Neural cell (in vitro differentiated cells): ENCODE measurements around the gene PLEKHA4.

Source experiments
- CTCF ChIP-seq: fragments of 450-650 bp; IDR thresholded peaks from 2 replicates; pipeline ENCODE4 v1.5.1; 2014; ENCODE audit warnings: antibody characterized with exemption, mild to moderate bottlenecking, moderate library complexity; ENCODE audit not compliant: poor library complexity, severe bottlenecking
- EP300 ChIP-seq: fragments of 450-650 bp; conservative IDR thresholded peaks from 2 replicates; pipeline ENCODE4 v1.6.1; 2014; ENCODE audit warnings: antibody characterized with exemption, mild to moderate bottlenecking, moderate library complexity; ENCODE audit not compliant: poor library complexity, severe bottlenecking
- MXI1 ChIP-seq: fragments of 450-650 bp; conservative IDR thresholded peaks from 2 replicates; pipeline ENCODE4 v1.6.1; 2014; ENCODE audit warnings: antibody characterized with exemption, mild to moderate bottlenecking; ENCODE audit not compliant: poor library complexity, severe bottlenecking
- POLR2AphosphoS5 ChIP-seq: IDR thresholded peaks from 2 replicates; pipeline ENCODE4 v1.6.1; 2012

GRCh38 chr19:48795685-48796070, 72.7 kb downstream of the PLEKHA4 start:
- TF ChIP-seq CTCF = no peak
- no peak for TF ChIP-seq POLR2AphosphoS5
- TF ChIP-seq MXI1 = no peak
- TF ChIP-seq EP300 = no peak
